Measurements from ENCODE around the gene DGAT2.

- TF ChIP-seq CTCF (IDR thresholded peaks at IDR 0.05) (no peak), POLR2A (IDR thresholded peaks at IDR 0.05) (no peak)
Observed at GRCh38 chr11:75850787-75851186, 82.2 kb downstream of the DGAT2 start.

Measured in Peyer's patch (tissue), 4 donors.